Activated T-cell treated with anti-CD3 and anti-CD28 coated beads, Interleukin-2, amount 50 U/mL, for 24 hours (primary cell): ENCODE data around the gene TGFB1.
"Not testable (repeated sequence)": the region's sequence is repeated elsewhere in the genome, so short reads cannot be mapped to it uniquely, and the experiment has no call there.

ENCODE experiments used
- DNase-seq: peaks from one replicate; pipeline ENCODE4 v3.0.0-alpha.2; 2020
- H3K27ac Mint-ChIP-seq: 2 replicates; pipeline ENCODE4 v1.8.0; 2020; ENCODE audit warnings: mild to moderate bottlenecking, mixed read lengths
- H3K27me3 Mint-ChIP-seq: 2 replicates; pipeline ENCODE4 v1.8.0; 2020; ENCODE audit warnings: mixed read lengths
- H3K36me3 Mint-ChIP-seq: 2 replicates; pipeline ENCODE4 v1.8.0; 2020; ENCODE audit warnings: low read depth, mixed read lengths
- H3K4me1 Mint-ChIP-seq: 2 replicates; pipeline ENCODE4 v1.8.0; 2020; ENCODE audit warnings: low read depth, mixed read lengths
- H3K4me3 Mint-ChIP-seq: 2 replicates; pipeline ENCODE4 v1.8.0; 2020; ENCODE audit warnings: mild to moderate bottlenecking, moderate library complexity, mixed read lengths
- H3K9me3 Mint-ChIP-seq: 2 replicates; pipeline ENCODE4 v1.8.0; 2020; ENCODE audit warnings: mixed read lengths

The TGFB1 gene

DNA sequence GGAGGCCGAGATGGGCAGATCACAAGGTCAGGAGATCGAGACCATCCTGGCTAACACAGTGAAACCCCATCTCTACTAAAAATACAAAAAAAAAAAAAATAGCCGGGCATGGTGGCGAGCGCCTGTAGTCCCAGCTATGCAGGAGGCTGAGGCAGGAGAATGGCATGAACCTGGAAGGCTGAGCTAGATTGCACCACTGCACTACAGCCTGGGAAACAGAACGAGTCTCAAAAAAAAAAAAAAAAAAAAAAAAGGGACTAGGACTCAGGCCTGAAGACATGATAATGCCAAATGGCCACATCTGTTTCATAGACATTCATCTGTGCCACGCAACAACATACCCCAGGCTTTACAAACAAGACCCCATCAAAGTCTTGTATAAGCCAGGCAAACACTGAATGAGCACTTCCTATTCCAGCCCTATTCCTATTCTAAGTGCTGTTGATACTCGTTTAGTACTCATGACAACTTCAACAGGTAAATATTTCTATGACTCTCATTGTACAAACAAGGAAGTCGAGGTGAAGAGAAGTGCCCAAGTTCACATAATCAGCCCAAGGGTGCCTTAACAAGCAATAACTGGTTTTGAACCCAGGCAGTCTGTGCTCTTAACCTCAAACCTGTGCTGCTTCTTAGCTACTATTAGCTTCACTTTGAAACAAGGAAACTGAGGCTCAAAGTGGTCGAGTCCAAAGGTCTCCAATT is 8.6 kb upstream of the TGFB1 start:
- H3K4me3 Mint-ChIP-seq: peak overlapping the region; percentile 91
- no peaks in the 10 kb centered on the region for H3K9me3 Mint-ChIP-seq
- peaks cover 43% of the 10 kb centered on the region for H3K4me1 Mint-ChIP-seq
- peaks cover 22% of the 10 kb centered on the region for H3K36me3 Mint-ChIP-seq
- H3K27ac Mint-ChIP-seq: peak overlapping the region; percentile 100
- no peak for DNase-seq
- H3K27me3 Mint-ChIP-seq: no peaks in the 10 kb centered on the region

DNA sequence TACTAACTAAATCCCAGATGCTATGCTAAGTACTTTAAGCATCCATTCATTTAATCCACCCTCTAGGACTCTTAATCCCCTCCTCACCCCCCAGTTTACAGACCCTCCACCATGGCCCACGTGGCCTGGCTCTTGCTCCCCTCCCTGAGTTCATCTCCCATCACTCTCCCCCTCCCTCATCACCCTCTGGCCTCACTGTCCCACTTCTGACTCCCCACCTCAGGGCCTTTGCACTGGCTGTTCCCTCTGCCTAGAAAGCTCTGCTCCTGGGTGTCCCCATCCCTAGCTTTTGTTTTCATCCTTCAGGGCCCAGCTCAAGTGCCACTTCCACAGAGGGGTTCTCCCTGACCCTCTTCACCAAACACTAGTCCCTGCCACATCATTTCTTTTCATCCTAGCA is 6.0 kb upstream of the TGFB1 start:
- Mint-ChIP-seq H3K4me1 (peaks cover 60% of the 10 kb centered on the region), H3K9me3 (no peaks in the 10 kb centered on the region), H3K27ac (peak overlapping the region; percentile 53), H3K27me3 (no peaks in the 10 kb centered on the region), H3K36me3 (peaks cover 25% of the 10 kb centered on the region), H3K4me3 (no peak overlapping the region)
- DNase-seq: no peak

- peaks cover 54% of the 10 kb centered on the region for H3K4me1 Mint-ChIP-seq
- no peaks in the 10 kb centered on the region for H3K9me3 Mint-ChIP-seq
- H3K27me3 Mint-ChIP-seq: no peaks in the 10 kb centered on the region
- no peak for DNase-seq
- peak overlapping the region; percentile 96 for H3K27ac Mint-ChIP-seq
- H3K4me3 Mint-ChIP-seq: peak overlapping the region; percentile 61
- H3K36me3 Mint-ChIP-seq: peaks cover 24% of the 10 kb centered on the region
Observed at GRCh38 chr19:41357746-41358145, 4.0 kb upstream of the TGFB1 start.

DNA sequence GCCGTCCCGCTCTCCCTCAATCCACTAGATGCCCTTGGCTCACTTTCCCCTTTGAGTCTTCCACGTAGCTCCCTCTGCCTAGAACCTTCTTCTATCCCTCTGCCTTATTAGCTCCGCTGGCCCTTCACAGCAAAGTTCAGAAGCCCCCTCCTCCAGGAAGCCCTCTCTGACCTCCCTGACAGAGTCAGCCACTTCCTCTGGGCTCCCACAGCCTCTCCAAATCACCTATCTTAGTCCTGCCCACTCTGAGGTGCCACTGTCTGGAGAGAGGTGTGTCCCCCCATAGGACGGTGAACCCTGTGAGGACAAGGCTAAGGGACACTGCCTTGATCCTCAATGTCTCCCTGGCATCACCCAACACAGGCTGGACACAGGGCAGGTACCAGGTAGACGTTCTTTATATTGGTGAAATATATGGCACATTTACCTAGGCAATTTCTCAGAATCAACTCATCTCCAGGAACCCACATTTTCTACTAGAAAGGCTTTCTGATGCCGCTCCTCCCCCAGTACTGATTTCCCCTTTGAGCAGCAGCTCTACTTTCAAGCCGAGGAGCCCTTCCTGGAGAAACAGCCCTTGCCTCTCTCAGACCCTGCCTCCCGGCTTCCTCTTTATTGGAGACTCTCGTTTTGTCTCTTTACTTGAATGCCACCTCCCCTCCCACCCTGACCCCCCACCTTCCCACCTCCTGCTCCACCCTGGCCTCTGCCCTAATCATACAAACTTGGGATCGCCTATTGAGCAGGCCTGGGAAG is 3.4 kb upstream of the TGFB1 start:
- Mint-ChIP-seq H3K36me3 (peaks cover 23% of the 10 kb centered on the region), H3K4me1 (peaks cover 49% of the 10 kb centered on the region), H3K27me3 (no peaks in the 10 kb centered on the region), H3K9me3 (no peaks in the 10 kb centered on the region), H3K27ac (peak overlapping the region; percentile 96), H3K4me3 (peak overlapping the region; percentile 61)
- DNase-seq: peak; percentile 57

- peaks cover 49% of the 10 kb centered on the region for H3K4me1 Mint-ChIP-seq
- H3K4me3 Mint-ChIP-seq: peak overlapping the region; percentile 61
- H3K36me3 Mint-ChIP-seq: peaks cover 29% of the 10 kb centered on the region
Observed at GRCh38 chr19:41355802-41356201, 2.1 kb upstream of the TGFB1 start.

GRCh38 chr19:41355035-41355434 is 1.3 kb upstream of the TGFB1 start:
- H3K27ac Mint-ChIP-seq: peak overlapping the region; percentile 96
- H3K9me3 Mint-ChIP-seq: no peaks in the 10 kb centered on the region
- DNase-seq: no peak
- peaks cover 33% of the 10 kb centered on the region for H3K36me3 Mint-ChIP-seq
- peaks cover 51% of the 10 kb centered on the region for H3K4me1 Mint-ChIP-seq
- peak overlapping the region; percentile 61 for H3K4me3 Mint-ChIP-seq
- H3K27me3 Mint-ChIP-seq: no peaks in the 10 kb centered on the region

More at GRCh38 chr19:41355802-41356201, 2.1 kb upstream of the TGFB1 start:
- Mint-ChIP-seq H3K27ac (peak overlapping the region; percentile 96), H3K27me3 (no peaks in the 10 kb centered on the region), H3K9me3 (no peaks in the 10 kb centered on the region)
- DNase-seq: peak; percentile 46

- no peak for DNase-seq
- Mint-ChIP-seq H3K27ac (peak overlapping the region; percentile 91), H3K9me3 (no peaks in the 10 kb centered on the region), H3K27me3 (no peaks in the 10 kb centered on the region), H3K4me1 (peaks cover 54% of the 10 kb centered on the region), H3K36me3 (peaks cover 39% of the 10 kb centered on the region), H3K4me3 (peak overlapping the region; percentile 99)
Observed at GRCh38 chr19:41354343-41354953, 726 bp upstream of the TGFB1 start.

DNA sequence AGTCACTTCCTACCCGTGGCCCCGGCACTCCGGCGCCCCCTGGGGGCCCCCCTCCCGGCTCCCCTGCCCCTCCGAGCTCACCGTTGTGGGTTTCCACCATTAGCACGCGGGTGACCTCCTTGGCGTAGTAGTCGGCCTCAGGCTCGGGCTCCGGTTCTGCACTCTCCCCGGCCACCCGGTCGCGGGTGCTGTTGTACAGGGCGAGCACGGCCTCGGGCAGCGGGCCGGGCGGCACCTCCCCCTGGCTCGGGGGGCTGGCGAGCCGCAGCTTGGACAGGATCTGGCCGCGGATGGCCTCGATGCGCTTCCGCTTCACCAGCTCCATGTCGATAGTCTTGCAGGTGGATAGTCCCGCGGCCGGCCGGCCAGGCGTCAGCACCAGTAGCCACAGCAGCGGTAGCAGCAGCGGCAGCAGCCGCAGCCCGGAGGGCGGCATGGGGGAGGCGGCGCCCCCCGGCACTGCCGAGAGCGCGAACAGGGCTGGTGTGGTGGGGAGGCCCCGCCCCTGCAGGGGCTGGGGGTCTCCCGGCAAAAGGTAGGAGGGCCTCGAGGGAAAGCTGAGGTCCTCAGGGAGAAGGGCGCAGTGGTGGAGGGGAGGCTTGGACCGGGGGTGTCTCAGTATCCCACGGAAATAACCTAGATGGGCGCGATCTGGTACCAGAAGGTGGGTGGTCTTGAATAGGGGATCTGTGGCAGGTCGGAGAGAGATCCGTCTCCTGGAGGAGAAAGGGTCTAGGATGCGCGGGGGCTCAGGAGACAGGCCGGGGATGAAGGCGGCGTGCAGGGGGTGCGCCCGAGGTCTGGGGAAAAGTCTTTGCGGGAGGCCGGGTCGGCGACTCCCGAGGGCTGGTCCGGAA is 885 bp downstream of the TGFB1 start:
- Mint-ChIP-seq H3K27me3 (no peaks in the 10 kb centered on the region), H3K36me3 (peaks cover 53% of the 10 kb centered on the region)

DNA sequence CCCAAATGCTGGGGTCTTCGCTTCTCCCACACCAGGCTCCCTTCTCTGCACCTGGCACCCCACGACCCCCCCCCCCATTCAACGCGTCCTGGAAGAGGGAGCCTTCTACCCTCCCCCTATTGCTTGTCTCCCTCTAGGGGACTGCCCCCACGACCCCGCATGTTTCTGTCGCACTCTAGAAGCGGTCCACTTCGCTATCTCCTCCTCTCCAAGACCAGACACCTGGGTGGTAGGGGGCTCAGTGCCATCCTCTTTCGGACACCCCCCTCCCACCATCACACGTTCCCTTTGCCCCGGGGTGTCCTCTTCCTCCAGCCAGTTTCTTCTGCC is 1.5 kb downstream of the TGFB1 start:
- no peaks in the 10 kb centered on the region for H3K9me3 Mint-ChIP-seq

More for the DNA sequence above, 885 bp downstream of the TGFB1 start:
- peak; percentile 89 for DNase-seq
- no peaks in the 10 kb centered on the region for H3K9me3 Mint-ChIP-seq
- peak overlapping the region; percentile 99 for H3K27ac Mint-ChIP-seq
- peaks cover 58% of the 10 kb centered on the region for H3K4me1 Mint-ChIP-seq
- H3K4me3 Mint-ChIP-seq: peak overlapping the region; percentile 99

GRCh38 chr19:41351339-41352245 is 2.1 kb downstream of the TGFB1 start:
- Mint-ChIP-seq H3K36me3 (peaks cover 58% of the 10 kb centered on the region), H3K27me3 (no peaks in the 10 kb centered on the region), H3K27ac (peak overlapping the region; percentile 99), H3K4me3 (peak overlapping the region; percentile 99), H3K4me1 (peaks cover 47% of the 10 kb centered on the region), H3K9me3 (no peaks in the 10 kb centered on the region)
- peak; percentile 90 for DNase-seq

More for the DNA sequence above, 1.5 kb downstream of the TGFB1 start:
- Mint-ChIP-seq H3K4me3 (peak overlapping the region; percentile 99), H3K27me3 (no peaks in the 10 kb centered on the region), H3K36me3 (peaks cover 58% of the 10 kb centered on the region), H3K4me1 (peaks cover 52% of the 10 kb centered on the region), H3K27ac (peak overlapping the region; percentile 99)
- DNase-seq: no peak

DNA sequence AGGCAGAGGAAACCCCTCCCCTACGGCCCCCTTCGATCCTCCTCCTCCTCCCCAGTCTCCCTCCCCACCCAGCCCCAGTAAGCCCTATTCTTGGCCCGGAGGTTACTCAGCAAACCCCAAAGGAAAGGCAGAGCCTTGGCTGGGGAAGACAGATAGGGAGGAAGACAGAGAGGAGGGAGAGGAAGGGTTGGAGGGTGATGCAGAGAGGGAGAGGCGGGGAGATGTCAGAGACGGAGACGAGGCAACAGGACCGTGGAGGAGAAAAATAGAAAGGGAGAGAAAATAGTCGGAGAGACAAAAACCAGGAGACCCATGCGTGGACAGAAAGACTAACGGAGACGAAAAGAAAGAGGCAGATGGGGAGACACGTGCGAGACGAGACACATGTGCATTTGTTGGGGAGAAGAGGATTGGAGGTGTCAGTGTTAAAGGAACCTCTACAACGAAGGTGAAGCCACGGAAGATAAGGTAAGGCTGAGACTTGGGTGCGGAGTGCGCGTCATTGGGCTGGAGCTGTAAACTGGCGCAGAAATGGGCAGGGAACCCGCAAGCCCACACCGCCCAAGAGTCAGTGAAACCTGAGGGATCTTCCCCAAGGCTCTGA is 2.9 kb downstream of the TGFB1 start:
- H3K36me3 Mint-ChIP-seq: peaks cover 66% of the 10 kb centered on the region
- peaks cover 45% of the 10 kb centered on the region for H3K4me1 Mint-ChIP-seq
- no peaks in the 10 kb centered on the region for H3K27me3 Mint-ChIP-seq
- peak overlapping the region; percentile 99 for H3K27ac Mint-ChIP-seq
- DNase-seq: no peak
- no peaks in the 10 kb centered on the region for H3K9me3 Mint-ChIP-seq
- H3K4me3 Mint-ChIP-seq: peak overlapping the region; percentile 99

DNA sequence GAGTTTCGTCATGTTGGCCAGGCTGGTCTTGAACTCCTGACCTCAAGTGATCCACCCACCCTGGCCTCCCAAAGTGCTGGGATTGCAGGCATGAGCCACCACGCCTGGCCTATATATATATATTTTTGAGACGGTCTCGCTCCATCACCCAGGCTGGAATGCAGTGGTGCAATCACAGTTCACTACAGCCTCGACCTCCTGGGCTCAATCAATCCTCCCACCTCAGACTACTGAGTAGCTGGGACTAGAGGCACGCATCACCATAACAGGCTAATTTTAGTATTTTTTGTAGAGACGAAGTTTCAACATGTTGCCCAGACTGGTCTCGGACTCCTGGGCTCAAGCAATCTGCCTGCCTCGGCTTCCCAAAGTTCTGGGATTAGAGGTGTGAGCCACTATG is 6.8 kb downstream of the TGFB1 start:
- not testable (repeated sequence) for DNase-seq, H3K27me3 Mint-ChIP-seq, H3K4me3 Mint-ChIP-seq, H3K9me3 Mint-ChIP-seq
- Mint-ChIP-seq H3K36me3 (peaks cover 91% of the 10 kb centered on the region), H3K27ac (peak overlapping the region; percentile 26), H3K4me1 (peaks cover 53% of the 10 kb centered on the region)

DNA sequence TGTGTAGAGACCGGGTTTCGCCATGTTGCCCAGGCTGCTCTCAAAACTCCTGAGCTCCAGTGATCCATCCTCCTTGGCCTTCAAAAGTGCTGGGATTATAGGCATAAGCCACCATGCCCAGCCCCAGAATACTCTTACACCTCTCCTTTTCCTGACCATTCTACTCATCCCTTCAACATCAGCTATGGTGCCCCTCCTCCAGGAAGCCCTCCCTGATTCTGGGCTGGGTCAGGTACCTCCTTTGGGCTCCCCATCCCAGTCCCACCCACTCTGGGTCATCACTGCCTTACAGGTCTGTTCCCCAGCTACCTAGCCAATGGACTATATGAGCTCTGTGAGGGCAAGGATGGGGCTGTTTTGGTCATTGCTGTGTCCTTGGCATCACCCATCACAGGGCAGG is 9.6 kb downstream of the TGFB1 start:
- Mint-ChIP-seq H3K9me3 (no peaks in the 10 kb centered on the region), H3K36me3 (peaks cover 93% of the 10 kb centered on the region), H3K27me3 (no peaks in the 10 kb centered on the region), H3K4me1 (peaks cover 49% of the 10 kb centered on the region), H3K4me3 (no peak overlapping the region), H3K27ac (peak overlapping the region; percentile 73)
- no peak for DNase-seq
